ENCODE data around the gene CLCN6. TPM values are rescaled to one million over a fixed set of nuclear protein-coding genes. Genes with fewer than 3 reads are reported as not detected.

CLCN6 gene
- total RNA-seq, 2 donors from 2014 or later, result 13.4 to 45.0 TPM

- no peak for DNase-seq (ENCODE audit: low spot score)
- TF ChIP-seq CTCF (IDR thresholded peaks at IDR 0.05) (no peak), POLR2AphosphoS5 (IDR thresholded peaks at IDR 0.05) (no peak), POLR2A (IDR thresholded peaks at IDR 0.05) (no peak)
- intact Hi-C loops (cut with DNase I), result no loop called here
- Histone ChIP-seq H3K4me3 (no peak overlapping the region), H3K27ac (no peak overlapping the region), H3K27me3 (replicated peaks; ENCODE audit: insufficient read depth) (no peaks in the 10 kb centered on the region), H3K36me3 (no peaks in the 10 kb centered on the region), H3K9me3 (no peaks in the 10 kb centered on the region), H3K4me1 (replicated peaks) (peaks cover 2% of the 10 kb centered on the region)
- 94% methylated on average over 6 of the region's 6 CpGs for WGBS
These were observed 23.8 kb upstream of the CLCN6 start for GRCh38 chr1:11782127-11782708.

- DNase-seq (ENCODE audit: low spot score), result no peak
- intact Hi-C loops (cut with DNase I), result no loop called here
- Histone ChIP-seq H3K4me1 (replicated peaks) (peaks cover 8% of the 10 kb centered on the region), H3K27me3 (replicated peaks; ENCODE audit: insufficient read depth) (no peaks in the 10 kb centered on the region), H3K4me3 (no peak overlapping the region), H3K9me3 (no peaks in the 10 kb centered on the region), H3K27ac (no peak overlapping the region), H3K36me3 (no peaks in the 10 kb centered on the region)
- no peak for TF ChIP-seq POLR2AphosphoS5 (IDR thresholded peaks at IDR 0.05)
- no peak for TF ChIP-seq POLR2A (IDR thresholded peaks at IDR 0.05)
- no peak for TF ChIP-seq CTCF (IDR thresholded peaks at IDR 0.05)
- WGBS, result 92% methylated on average over 6 of the region's 6 CpGs
These were observed 22.4 kb upstream of the CLCN6 start for GRCh38 chr1:11783556-11783955.

- Histone ChIP-seq H3K9me3 (no peaks in the 10 kb centered on the region), H3K27me3 (replicated peaks; ENCODE audit: insufficient read depth) (no peaks in the 10 kb centered on the region), H3K27ac (peak overlapping the region; percentile 37 to 54), H3K36me3 (no peaks in the 10 kb centered on the region), H3K4me3 (no peak overlapping the region), H3K4me1 (replicated peaks) (peaks cover 8% of the 10 kb centered on the region)
- intact Hi-C loops (cut with DNase I), result no loop called here
- TF ChIP-seq POLR2AphosphoS5 (IDR thresholded peaks at IDR 0.05), result no peak
- TF ChIP-seq POLR2A (IDR thresholded peaks at IDR 0.05), result no peak
- TF ChIP-seq CTCF (IDR thresholded peaks at IDR 0.05), result no peak
- WGBS, result 72% methylated on average over 21 of the region's 21 CpGs
- DNase-seq (ENCODE audit: low spot score), result no peak
These were observed 21.6 kb upstream of the CLCN6 start for GRCh38 chr1:11784256-11784992.

- H3K36me3 ChIP-seq, result no peaks in the 10 kb centered on the region
- peak; percentile 49 for DNase-seq (ENCODE audit: low spot score)
- H3K27ac ChIP-seq, result peak overlapping the region; percentile 37 to 54
- H3K4me1 ChIP-seq (replicated peaks), result peaks cover 8% of the 10 kb centered on the region
- no peaks in the 10 kb centered on the region for H3K9me3 ChIP-seq
- intact Hi-C loops (cut with DNase I), result loop anchor here (5.0 kb wide), 1 partner anchor 48 kb away; the partner anchor contains the start of gene AGTRAP
- 28% methylated on average over 9 of the region's 30 CpGs for WGBS
- no peak overlapping the region for H3K4me3 ChIP-seq
- no peaks in the 10 kb centered on the region for H3K27me3 ChIP-seq (replicated peaks; ENCODE audit: insufficient read depth)
- peak; percentile 19 for TF ChIP-seq POLR2AphosphoS5 (IDR thresholded peaks at IDR 0.05)
- TF ChIP-seq CTCF (IDR thresholded peaks at IDR 0.05), result peak; percentile 62 to 90 (median 74)
- TF ChIP-seq POLR2A (IDR thresholded peaks at IDR 0.05), result peak; percentile 29
These were observed 20.8 kb upstream of the CLCN6 start for GRCh38 chr1:11784993-11785769.

All from prostate gland (tissue), 2 donors.